ENCODE measurements around the gene CD302.

GRCh38 chr2:159758686-159759085, 39.3 kb downstream of the CD302 start:
- no peak for TF ChIP-seq EZH2phosphoT487 (IDR thresholded peaks at IDR 0.05; ENCODE audit: borderline replicate concordance, low read length)
- no peak for TF ChIP-seq CTCF (conservative IDR thresholded peaks at IDR 0.05; ENCODE audit: low read depth, low read length)
- no peak for TF ChIP-seq EZH2 (IDR thresholded peaks at IDR 0.05; ENCODE audit: low read length, unreplicated experiment)
